NCI-H345 treated with DMSO at 0.1 percent for 48 hours (cell line): ENCODE measurements around the gene PNLIPRP2.

ENCODE experiments used
- DNase-seq: peaks from one replicate; lab custom pipeline; 2025; ENCODE audit not compliant: unreplicated experiment; lab: John Stamatoyannopoulos, UW

PNLIPRP2 gene

GRCh38 chr10:116654816-116655215 lies 34.1 kb downstream of the PNLIPRP2 start:
- no peak for DNase-seq

- DNase-seq, result no peak
These were observed 34.8 kb downstream of the PNLIPRP2 start for GRCh38 chr10:116655568-116655967.

- no peak for DNase-seq
These were observed 35.3 kb downstream of the PNLIPRP2 start for GRCh38 chr10:116656044-116656443.

- DNase-seq, result no peak
These were observed 37.3 kb downstream of the PNLIPRP2 start for GRCh38 chr10:116657863-116658551.

- no peak for DNase-seq
These were observed 38.4 kb downstream of the PNLIPRP2 start for GRCh38 chr10:116659049-116659670.

- no peak for DNase-seq
These were observed 40.1 kb downstream of the PNLIPRP2 start for GRCh38 chr10:116660860-116661259.

- DNase-seq, result no peak
These were observed 42.6 kb downstream of the PNLIPRP2 start for GRCh38 chr10:116663342-116663741.

- no peak for DNase-seq
These were observed 43.9 kb downstream of the PNLIPRP2 start for GRCh38 chr10:116664631-116665030.

- DNase-seq, result no peak
These were observed 44.9 kb downstream of the PNLIPRP2 start for GRCh38 chr10:116665541-116666125.

GRCh38 chr10:116667484-116667883 lies 46.7 kb downstream of the PNLIPRP2 start:
- no peak for DNase-seq

GRCh38 chr10:116668018-116668417 lies 47.3 kb downstream of the PNLIPRP2 start:
- DNase-seq, result no peak

GRCh38 chr10:116668446-116668845 lies 47.7 kb downstream of the PNLIPRP2 start:
- no peak for DNase-seq

- DNase-seq, result no peak
These were observed 48.3 kb downstream of the PNLIPRP2 start for GRCh38 chr10:116669080-116669479.

GRCh38 chr10:116669832-116670644 lies 49.3 kb downstream of the PNLIPRP2 start:
- no peak for DNase-seq

GRCh38 chr10:116670706-116671105 lies 50.0 kb downstream of the PNLIPRP2 start:
- DNase-seq, result no peak

GRCh38 chr10:116671274-116671926 lies 50.6 kb downstream of the PNLIPRP2 start:
- DNase-seq, result no peak

GRCh38 chr10:116672891-116673290 lies 52.1 kb downstream of the PNLIPRP2 start:
- DNase-seq, result no peak

- no peak for DNase-seq
These were observed 53.1 kb downstream of the PNLIPRP2 start for GRCh38 chr10:116673866-116674265.

GRCh38 chr10:116674901-116675423 lies 54.2 kb downstream of the PNLIPRP2 start:
- DNase-seq, result no peak

- DNase-seq, result no peak
These were observed 55.4 kb downstream of the PNLIPRP2 start for GRCh38 chr10:116676118-116676517.

- DNase-seq, result no peak
These were observed 55.9 kb downstream of the PNLIPRP2 start for GRCh38 chr10:116676633-116677032.
